K562 (cell line): ENCODE data around the gene PLEKHO1. TPM values are rescaled to one million over a fixed set of nuclear protein-coding genes. Genes with fewer than 3 reads are reported as not detected.

Experiments used
- FOXJ3 ChIP-seq: sonication (generic); formaldehyde crosslinking; IDR thresholded peaks from 2 replicates; pipeline ENCODE4 v1.4.0; 2020; ENCODE audit warnings: mild to moderate bottlenecking, missing genetic modification reagents
- KDM4B ChIP-seq, 2 experiments: fragments of 450-650 bp in 1 of 2; sonication (generic) in 1 of 2; IDR thresholded peaks; 2 replicates each; pipeline ENCODE4 v1.6.1; 2016 to 2017; ENCODE audit warnings: borderline replicate concordance in 2 of 2, antibody characterized with exemption in 1 of 2, low read depth in 1 of 2, mild to moderate bottlenecking in 1 of 2
- L3MBTL2 ChIP-seq: fragments of 450-650 bp; IDR thresholded peaks from 2 replicates; pipeline ENCODE4 v1.6.1; 2016; ENCODE audit warnings: mild to moderate bottlenecking, moderate library complexity
- MAZ ChIP-seq, 2 experiments: fragments of 450-650 bp in 1 of 2; sonication (generic) in 1 of 2; formaldehyde crosslinking; IDR thresholded peaks in 1 of 2; conservative IDR thresholded peaks in 1 of 2; 2 replicates each; pipeline versions ENCODE4 v1.4.0 to v1.5.0; 2020; ENCODE audit warnings: mild to moderate bottlenecking in 1 of 2, missing genetic modification reagents in 1 of 2
- MTA3 ChIP-seq: fragments of 450-650 bp; formaldehyde crosslinking; IDR thresholded peaks from 2 replicates; pipeline ENCODE4 v1.6.1; 2017; ENCODE audit warnings: mild to moderate bottlenecking, borderline replicate concordance
- MYC ChIP-seq, 2 experiments: fragments of 250-450 bp in 1 of 2; sonication (Bioruptor Pico) in 1 of 2; IDR thresholded peaks; 2 replicates each; pipeline versions ENCODE4 v1.5.1 to v1.6.1; 2012 to 2021; ENCODE audit warnings: low read depth in 2 of 2, borderline replicate concordance in 1 of 2, improper control_type of control experiment in 1 of 2, low read length in 1 of 2, mild to moderate bottlenecking in 1 of 2, moderate library complexity in 1 of 2
- NR1H2 ChIP-seq: sonication (generic); formaldehyde crosslinking; IDR thresholded peaks from 2 replicates; pipeline ENCODE4 v1.4.0; 2020; ENCODE audit warnings: mild to moderate bottlenecking, missing genetic modification reagents
- PKNOX1 ChIP-seq: fragments of 450-650 bp; IDR thresholded peaks from 2 replicates; pipeline ENCODE4 v1.6.1; 2016
- STAG1 ChIP-seq: sonication (generic); formaldehyde crosslinking; IDR thresholded peaks from 2 replicates; pipeline ENCODE4 v1.5.0; 2020; ENCODE audit warnings: missing genetic modification reagents, borderline replicate concordance
- ZNF175 ChIP-seq: fragments of 200-800 bp; sonication (Bioruptor generic); IDR thresholded peaks from 2 replicates; pipeline ENCODE4 v1.6.1; 2016; ENCODE audit warnings: low read depth, mild to moderate bottlenecking, missing genetic modification characterization, missing compliant biosample characterization
- ZNF197 ChIP-seq: fragments of 200-800 bp; sonication (Bioruptor generic); IDR thresholded peaks from 2 replicates; pipeline ENCODE4 v1.6.1; 2016; ENCODE audit warnings: low read depth, missing genetic modification characterization, missing compliant biosample characterization
- ZNF23 ChIP-seq: fragments of 250-450 bp; sonication (Bioruptor Pico); IDR thresholded peaks from 2 replicates; pipeline ENCODE4 v1.4.0; 2020; ENCODE audit warnings: mild to moderate bottlenecking
- ZNF395 ChIP-seq: fragments of 200-800 bp; sonication (Bioruptor generic); IDR thresholded peaks from 2 replicates; pipeline ENCODE4 v1.6.1; 2017; ENCODE audit warnings: missing genetic modification characterization, missing compliant biosample characterization
- ZZZ3 ChIP-seq: fragments of 450-650 bp; IDR thresholded peaks from 2 replicates; pipeline ENCODE4 v1.6.1; 2016; ENCODE audit warnings: antibody characterized with exemption, mild to moderate bottlenecking, moderate library complexity
- polyA plus RNA-seq, 8 experiments: library from polyadenylated mRNA; depleted of rRNA in 4 of 8; stranded (reverse) in 5 of 8; unstranded in 3 of 8; fragments of >200 nt; fragmentation: Nextera tagmentation in 2 of 8; fragmentation: Illumina TruSeq in 1 of 8; extraction: Ambion mirVana in 2 of 8; extraction: Trizol in 1 of 8; gene quantifications; 2 replicates each; pipeline versions ENCODE4 v1.2.1 to v1.2.3, GENCODE V29; 2011 to 2014; ENCODE audit warnings: inconsistent platforms in 1 of 8, missing spikeins in 1 of 8
- total RNA-seq, 7 experiments: library from RNA; depleted of rRNA in 6 of 7; stranded (reverse); fragments of >200 nt in 6 of 7; fragmentation: Illumina TruSeq in 2 of 7; extraction: Trizol in 2 of 7; gene quantifications; 2 replicates each; pipeline versions ENCODE4 v1.2.1 to v1.2.3, GENCODE V29; 2011 to 2021; ENCODE audit warnings: low replicate concordance in 1 of 7
- TF ChIP-seq, protein P1 (sequence below): fragments of 250-450 bp; sonication (Bioruptor Pico); IDR thresholded peaks from 2 replicates; pipeline ENCODE4 v1.8.0; 2021; ENCODE audit warnings: moderate library complexity, mild to moderate bottlenecking, inconsistent platforms
- TF ChIP-seq, protein P2 (sequence below): fragments of 450-650 bp; formaldehyde crosslinking; conservative IDR thresholded peaks from 2 replicates; pipeline ENCODE4 v1.4.0; 2022; ENCODE audit warnings: mild to moderate bottlenecking, missing genetic modification characterization
- TF ChIP-seq, protein P3 (sequence below): fragments of 450-650 bp; IDR thresholded peaks from 2 replicates; pipeline ENCODE4 v1.6.1; 2017; ENCODE audit warnings: antibody characterized with exemption, mild to moderate bottlenecking

The PLEKHO1 gene
- total and polyA plus RNA-seq, 9 of the 15 experiments (the other 6 are each of a cell fraction or from before 2014, with no cell fraction given), result 0.39 to 16.2 (median 9.6) TPM

- no peak for TF ChIP-seq MAZ (CRISPR knock-in tag; conservative IDR thresholded peaks at IDR 0.05 in 1 of 2, IDR thresholded peaks at IDR 0.05 in 1 of 2)
- TF ChIP-seq MYC (IDR thresholded peaks at IDR 0.05; ENCODE audit: low read depth, low read length), result peak; percentile 23; the same call in 1 of the 2 replicates
- TF ChIP-seq MYC (CRISPR knock-in tag; IDR thresholded peaks at IDR 0.05; ENCODE audit: borderline replicate concordance, low read depth), result no peak
- TF ChIP-seq ZNF197 (CRISPR knock-in tag), result 0 out of 2 replicates have a peak, but pooled peaks have one; percentile 40
- TF ChIP-seq PKNOX1, result peak; percentile 87
- no peak for TF ChIP-seq ZNF23
- peak; percentile 52; the same call in 1 of the 2 replicates for TF ChIP-seq L3MBTL2
- TF ChIP-seq, protein P1, sequence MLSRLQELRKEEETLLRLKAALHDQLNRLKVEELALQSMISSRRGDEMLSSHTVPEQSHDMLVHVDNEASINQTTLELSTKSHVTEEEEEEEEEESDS, result no peak
- peak; percentile 67 for TF ChIP-seq ZNF395
- TF ChIP-seq MTA3, result no peak
- 0 out of 2 replicates have a peak, but pooled peaks have one; percentile 22 for TF ChIP-seq STAG1 (CRISPR knock-in tag)
- TF ChIP-seq, protein P2, sequence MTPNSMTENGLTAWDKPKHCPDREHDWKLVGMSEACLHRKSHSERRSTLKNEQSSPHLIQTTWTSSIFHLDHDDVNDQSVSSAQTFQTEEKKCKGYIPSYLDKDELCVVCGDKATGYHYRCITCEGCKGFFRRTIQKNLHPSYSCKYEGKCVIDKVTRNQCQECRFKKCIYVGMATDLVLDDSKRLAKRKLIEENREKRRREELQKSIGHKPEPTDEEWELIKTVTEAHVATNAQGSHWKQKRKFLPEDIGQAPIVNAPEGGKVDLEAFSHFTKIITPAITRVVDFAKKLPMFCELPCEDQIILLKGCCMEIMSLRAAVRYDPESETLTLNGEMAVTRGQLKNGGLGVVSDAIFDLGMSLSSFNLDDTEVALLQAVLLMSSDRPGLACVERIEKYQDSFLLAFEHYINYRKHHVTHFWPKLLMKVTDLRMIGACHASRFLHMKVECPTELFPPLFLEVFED (CRISPR knock-in tag), result peak; percentile 78; the same call in 1 of the 2 replicates
- no peak for TF ChIP-seq FOXJ3
- TF ChIP-seq NR1H2, result 0 out of 2 replicates have a peak, but pooled peaks have one; percentile 88
- TF ChIP-seq, protein P3, sequence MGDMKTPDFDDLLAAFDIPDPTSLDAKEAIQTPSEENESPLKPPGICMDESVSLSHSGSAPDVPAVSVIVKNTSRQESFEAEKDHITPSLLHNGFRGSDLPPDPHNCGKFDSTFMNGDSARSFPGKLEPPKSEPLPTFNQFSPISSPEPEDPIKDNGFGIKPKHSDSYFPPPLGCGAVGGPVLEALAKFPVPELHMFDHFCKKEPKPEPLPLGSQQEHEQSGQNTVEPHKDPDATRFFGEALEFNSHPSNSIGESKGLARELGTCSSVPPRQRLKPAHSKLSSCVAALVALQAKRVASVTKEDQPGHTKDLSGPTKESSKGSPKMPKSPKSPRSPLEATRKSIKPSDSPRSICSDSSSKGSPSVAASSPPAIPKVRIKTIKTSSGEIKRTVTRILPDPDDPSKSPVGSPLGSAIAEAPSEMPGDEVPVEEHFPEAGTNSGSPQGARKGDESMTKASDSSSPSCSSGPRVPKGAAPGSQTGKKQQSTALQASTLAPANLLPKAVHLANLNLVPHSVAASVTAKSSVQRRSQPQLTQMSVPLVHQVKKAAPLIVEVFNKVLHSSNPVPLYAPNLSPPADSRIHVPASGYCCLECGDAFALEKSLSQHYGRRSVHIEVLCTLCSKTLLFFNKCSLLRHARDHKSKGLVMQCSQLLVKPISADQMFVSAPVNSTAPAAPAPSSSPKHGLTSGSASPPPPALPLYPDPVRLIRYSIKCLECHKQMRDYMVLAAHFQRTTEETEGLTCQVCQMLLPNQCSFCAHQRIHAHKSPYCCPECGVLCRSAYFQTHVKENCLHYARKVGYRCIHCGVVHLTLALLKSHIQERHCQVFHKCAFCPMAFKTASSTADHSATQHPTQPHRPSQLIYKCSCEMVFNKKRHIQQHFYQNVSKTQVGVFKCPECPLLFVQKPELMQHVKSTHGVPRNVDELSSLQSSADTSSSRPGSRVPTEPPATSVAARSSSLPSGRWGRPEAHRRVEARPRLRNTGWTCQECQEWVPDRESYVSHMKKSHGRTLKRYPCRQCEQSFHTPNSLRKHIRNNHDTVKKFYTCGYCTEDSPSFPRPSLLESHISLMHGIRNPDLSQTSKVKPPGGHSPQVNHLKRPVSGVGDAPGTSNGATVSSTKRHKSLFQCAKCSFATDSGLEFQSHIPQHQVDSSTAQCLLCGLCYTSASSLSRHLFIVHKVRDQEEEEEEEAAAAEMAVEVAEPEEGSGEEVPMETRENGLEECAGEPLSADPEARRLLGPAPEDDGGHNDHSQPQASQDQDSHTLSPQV, result peak; percentile 84
- TF ChIP-seq KDM4B (IDR thresholded peaks at IDR 0.05; ENCODE audit: borderline replicate concordance in 2 of 2, low read depth in 1 of 2), result no peak
- TF ChIP-seq ZZZ3, result 0 out of 2 replicates have a peak, but pooled peaks have one; percentile 36
- TF ChIP-seq ZNF175 (CRISPR knock-in tag), result 0 out of 2 replicates have a peak, but pooled peaks have one; percentile 48
These were observed 12.2 kb downstream of the PLEKHO1 start (continued) for GRCh38 chr1:150161747-150162581.
